Islet of Langerhans (tissue), 1 donor: ENCODE data around the gene MCM6.
A peak's percentile ranks its signal among the peaks of the same experiment; 100 is the strongest.
"Not testable (repeated sequence)": the region's sequence is repeated elsewhere in the genome, so short reads cannot be mapped to it uniquely, and the experiment has no call there.

ENCODE experiments used
- FAIRE-seq: peaks from one replicate; lab custom pipeline; 2011; peaks lifted over from hg19 to GRCh38; lab: Jason Lieb, UNC

MCM6 gene

GRCh38 chr2:135876066-135876711 is at the start of gene MCM6:
TSS of gene MCM6 (minus strand) at chr2:135876443. CDS start at chr2:135876365, 78 bp downstream.
- FAIRE-seq = peak; percentile 94

DNA sequence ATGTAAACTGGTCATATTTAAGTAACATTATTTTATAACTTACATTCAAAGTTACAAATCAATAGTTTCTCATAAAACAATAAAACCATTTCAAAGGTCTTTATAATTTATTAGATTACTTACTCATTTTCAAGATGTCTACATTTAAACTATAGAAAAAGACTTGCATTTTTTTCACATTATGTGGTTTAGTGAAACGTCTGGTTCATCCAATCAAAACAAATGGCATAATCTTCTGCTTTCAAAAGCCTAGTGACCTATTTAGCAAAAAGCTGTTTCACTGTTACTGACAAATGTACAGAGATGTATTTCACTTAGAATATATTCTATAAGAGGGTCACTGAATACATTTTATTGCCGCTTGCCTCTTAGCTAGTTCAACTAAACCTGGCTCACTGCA is 49.3 kb upstream of the MCM6 start:
- FAIRE-seq = peak; percentile 47

- peak; percentile 99 for FAIRE-seq
Observed at GRCh38 chr2:135916207-135916606, 40.0 kb upstream of the MCM6 start.

DNA sequence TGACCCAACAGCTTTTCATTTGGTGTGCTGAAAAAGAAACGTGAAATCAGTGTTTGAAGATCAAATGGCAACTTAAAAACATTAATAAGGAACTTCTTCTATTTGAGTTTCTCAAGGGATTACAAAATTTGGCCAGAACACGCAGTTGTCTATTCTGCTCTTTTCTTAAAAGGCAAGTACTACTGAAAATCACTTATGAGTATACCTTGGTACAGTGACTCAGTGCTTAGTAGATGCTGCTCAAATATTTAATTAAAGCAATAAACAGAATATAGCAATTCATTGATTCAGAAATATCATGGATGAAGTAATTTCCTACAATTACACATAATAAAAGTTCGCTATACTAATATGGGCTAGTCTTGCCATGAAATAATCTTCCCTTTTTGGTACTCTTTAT is 38.2 kb upstream of the MCM6 start:
- peak; percentile 78 for FAIRE-seq

DNA sequence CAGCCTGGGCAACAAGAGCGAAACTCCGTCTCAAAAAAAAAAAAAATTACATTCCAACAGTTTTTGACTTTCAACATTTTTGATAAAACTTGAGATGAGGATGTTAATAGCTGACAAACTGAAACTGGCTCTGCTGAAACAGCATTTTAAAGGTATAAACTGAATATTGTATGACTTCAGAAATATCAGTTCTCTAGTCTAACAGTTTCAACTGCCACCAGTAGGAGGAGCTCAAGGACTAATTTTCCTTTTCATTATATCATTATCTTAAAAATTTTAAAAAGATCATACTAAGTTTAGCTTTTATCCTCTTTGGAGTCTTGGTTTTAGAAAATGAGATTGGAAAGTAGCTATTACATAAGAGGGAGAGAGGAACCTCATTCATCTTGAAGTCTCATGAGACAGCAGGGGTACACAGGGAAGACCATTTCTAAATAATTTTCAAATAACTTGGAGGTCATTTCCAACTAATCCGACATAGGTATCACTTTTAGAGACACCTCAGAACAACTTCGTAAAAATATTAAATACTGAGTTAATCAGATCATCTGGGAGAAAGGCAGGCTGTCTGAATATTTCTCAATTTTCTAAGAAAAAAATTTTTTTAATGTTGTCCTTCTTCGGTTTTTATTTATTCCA is 37.6 kb upstream of the MCM6 start:
- peak; percentile 96 for FAIRE-seq

- FAIRE-seq = no peak
Observed at GRCh38 chr2:135909976-135910375, 33.7 kb upstream of the MCM6 start.

- no peak for FAIRE-seq
Observed at GRCh38 chr2:135905679-135906078, 29.4 kb upstream of the MCM6 start.

DNA sequence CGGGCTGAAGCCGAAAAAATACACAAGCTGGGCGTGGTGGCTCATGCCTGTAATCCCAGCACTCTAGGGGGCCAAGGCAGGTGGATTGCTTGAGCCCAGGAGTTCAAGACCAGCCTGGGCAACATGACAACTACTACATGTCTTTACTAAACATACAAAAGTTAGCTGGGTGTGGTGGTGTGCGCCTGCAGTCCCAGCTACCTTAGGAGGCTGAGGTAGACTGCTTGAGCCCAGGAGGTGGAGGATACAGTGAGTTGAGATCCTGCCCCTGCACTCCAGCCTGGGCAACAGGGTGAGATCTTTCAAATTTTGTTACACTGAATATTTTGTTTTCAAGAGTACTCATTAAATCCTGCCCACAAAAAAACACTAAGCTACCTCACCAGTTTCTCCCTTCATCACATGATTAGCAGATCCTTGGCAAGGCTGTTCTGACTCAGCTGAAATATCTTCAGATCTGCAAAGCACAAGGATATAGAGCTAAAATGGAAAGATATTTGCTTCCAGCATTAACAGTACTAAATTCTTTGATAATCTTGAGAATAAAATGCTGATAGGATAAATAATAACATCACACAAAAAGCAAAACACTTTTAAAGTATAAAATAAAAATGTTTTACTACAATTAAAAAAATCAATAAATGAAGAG is 28.2 kb upstream of the MCM6 start:
- FAIRE-seq = no peak

DNA sequence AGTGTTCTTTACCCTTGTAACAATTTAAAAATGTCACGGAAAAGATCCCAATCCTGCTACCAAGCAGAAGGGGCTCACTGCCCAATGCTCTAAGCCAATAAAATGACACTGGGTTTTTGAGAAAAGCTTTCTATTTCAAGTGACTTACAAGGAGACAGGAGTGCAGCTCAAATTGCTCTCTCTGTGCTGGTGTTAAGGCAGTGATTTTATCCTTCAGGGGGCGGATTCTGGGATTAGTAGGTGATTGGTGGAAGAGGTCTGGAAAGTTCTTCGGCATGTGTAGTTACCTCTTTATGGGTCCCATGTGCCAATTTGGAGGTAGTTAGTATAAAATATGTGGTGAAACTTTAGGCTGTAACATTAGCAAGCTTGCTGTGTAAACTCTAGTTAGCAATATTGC is 27.4 kb upstream of the MCM6 start:
- FAIRE-seq = no peak

- FAIRE-seq = no peak
Observed at GRCh38 chr2:135899567-135899966, 23.3 kb upstream of the MCM6 start.

DNA sequence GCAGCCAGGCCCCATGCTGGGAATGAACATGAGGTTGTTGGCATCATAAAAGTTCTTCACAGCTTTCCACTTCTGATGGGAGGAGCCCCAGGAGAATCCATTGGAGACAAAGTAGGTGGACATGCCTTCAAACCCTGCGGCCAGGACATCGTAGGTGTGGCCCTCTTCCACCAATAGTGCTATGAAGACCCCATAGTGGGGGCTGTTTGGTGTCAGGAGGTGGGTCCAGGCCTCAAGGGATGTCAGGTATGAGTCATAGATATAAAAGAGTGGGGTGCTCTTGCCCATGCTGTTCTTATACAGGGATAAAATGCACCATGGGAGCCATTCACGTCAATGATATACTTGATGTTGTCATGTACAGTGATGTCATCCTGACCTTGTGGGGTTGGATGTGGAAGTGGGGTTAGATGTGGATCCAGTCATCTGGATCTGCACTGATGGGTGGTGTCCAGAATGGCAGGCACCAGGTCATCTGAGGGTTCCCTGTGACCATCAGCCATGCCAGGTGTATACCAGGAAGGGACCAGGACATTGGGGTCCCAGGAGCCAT is 22.1 kb upstream of the MCM6 start:
- FAIRE-seq = no peak

- FAIRE-seq = no peak
Observed at GRCh38 chr2:135894930-135895329, 18.7 kb upstream of the MCM6 start.

- FAIRE-seq = no peak
Observed at GRCh38 chr2:135893374-135893794, 17.1 kb upstream of the MCM6 start.

GRCh38 chr2:135890835-135891234 is 14.6 kb upstream of the MCM6 start:
- FAIRE-seq = no peak

DNA sequence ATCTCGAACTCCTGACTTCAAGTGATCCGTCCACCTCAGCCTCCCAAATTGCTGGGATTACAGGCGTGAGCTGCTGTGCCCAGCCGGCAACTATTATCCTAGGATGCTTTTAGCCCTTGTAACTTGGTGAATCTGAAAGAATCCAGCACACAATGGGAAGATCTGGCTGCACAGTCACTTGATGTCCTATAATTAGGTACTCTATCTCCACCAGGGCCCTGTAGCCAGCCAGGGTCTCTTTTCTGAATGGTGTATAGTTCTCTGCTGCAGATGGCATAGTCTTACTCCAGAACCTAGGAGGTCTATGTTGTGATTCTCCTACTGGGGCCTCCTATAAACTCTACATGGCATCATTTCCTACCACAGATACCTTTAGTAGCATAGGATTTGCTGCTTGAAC is 13.9 kb upstream of the MCM6 start:
- FAIRE-seq = no peak

- FAIRE-seq = not testable (repeated sequence)
Observed at GRCh38 chr2:135888587-135888986, 12.3 kb upstream of the MCM6 start.

GRCh38 chr2:135885709-135886108 is 9.5 kb upstream of the MCM6 start:
- FAIRE-seq = no peak

DNA sequence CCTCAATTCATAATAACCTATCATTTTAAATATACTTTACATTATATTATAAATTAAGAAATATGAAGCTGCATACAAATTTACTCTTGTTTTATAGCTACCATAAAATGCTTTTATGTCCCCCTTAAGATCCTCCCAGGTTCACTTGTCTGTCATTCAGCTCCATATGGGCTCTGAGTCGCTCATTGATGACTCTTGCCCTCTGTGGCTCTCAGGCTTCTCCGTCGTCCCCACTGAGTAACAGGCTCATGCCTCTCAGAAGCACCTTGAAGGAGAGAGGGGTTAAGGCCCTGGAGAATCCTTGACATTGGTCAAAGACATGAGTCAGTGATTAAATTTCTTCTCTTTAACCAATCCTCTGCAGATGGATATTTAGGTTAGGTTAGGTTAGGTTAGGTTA is 6.2 kb upstream of the MCM6 start:
- FAIRE-seq = no peak

- not testable (repeated sequence) for FAIRE-seq
Observed at GRCh38 chr2:135876770-135877169, 527 bp upstream of the MCM6 start.

DNA sequence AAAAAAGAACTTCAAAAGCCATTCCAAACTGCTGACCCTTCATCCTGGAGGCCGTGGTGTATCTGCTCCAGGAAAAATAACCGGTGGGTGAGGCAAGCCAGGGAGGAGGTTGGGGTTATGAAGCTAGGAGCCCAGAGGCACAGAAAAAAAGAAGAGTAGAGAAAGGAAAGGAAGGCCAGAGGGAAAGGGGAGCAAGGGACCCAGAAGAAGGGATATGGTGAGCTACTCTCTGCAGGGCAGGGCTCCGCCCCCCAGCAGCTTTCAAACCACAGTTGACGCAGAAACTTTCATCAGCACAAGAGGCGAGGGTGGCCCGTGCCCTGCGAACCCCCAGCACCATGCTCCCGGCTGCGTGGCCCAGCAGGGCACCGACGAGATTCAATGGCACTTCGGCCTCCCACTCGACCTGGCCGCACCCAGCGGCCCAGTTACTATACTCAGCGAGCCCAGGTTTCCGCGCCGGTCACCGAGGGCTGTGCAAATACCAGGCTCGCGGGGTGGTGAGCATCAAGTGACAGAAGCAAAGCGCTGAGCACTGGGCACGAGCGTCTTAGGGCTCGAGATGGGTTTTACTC is 665 bp downstream of the MCM6 start:
- FAIRE-seq = no peak

GRCh38 chr2:135874777-135875365 is 1.4 kb downstream of the MCM6 start:
- no peak for FAIRE-seq

DNA sequence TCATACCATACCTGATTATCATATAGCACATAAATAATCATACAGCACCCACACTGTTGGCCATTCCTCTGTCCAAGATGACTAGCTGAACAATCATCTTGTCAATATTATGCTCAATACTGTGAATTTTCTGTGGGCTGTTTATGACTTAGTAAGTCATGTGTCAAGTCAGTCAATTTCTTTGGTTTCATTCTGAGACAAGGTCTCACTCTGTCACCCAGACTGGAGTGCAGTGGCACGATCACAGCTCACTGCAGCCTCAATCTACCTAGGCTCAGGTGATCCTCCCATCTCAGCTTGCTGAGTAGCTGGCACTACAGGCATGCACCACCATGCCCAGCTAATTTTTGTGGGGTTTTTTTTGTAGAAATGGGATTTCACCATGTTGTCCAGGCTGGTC is 5.7 kb downstream of the MCM6 start:
- no peak for FAIRE-seq

DNA sequence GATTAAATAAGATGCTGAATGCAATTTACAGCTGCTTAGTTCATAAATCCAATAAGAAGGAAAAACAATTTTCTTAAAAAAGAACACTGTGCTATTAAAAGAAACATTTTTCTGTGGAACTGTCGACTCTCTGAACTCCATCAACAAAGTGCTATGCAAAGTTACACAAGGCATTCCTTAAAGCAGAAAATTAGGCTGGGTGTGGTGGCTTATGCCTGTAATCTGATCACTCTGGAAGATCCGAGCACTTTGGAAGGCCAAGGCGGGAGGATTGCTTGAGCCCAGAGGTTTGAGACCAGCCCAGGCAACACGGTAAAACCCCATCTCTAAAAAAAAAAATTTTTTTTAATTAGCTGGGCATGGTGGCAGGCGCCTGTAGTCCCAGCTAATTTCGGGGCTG is 13.0 kb downstream of the MCM6 start:
- no peak for FAIRE-seq
